SIG-M5 treated with dmso at 0.1 percent for 504 hours (cell line): ENCODE results near the gene COPZ2.
"Not testable (repeated sequence)": the region's sequence is repeated elsewhere in the genome, so short reads cannot be mapped to it uniquely, and the experiment has no call there.

ENCODE experiments used
- DNase-seq: peaks from one replicate; lab custom pipeline; 2025; ENCODE audit not compliant: unreplicated experiment; lab: John Stamatoyannopoulos, UW

Gene COPZ2

GRCh38 chr17:48056246-48056745 lies 18.7 kb upstream of the COPZ2 start:
- DNase-seq, result no peak

- no peak for DNase-seq
Measured at GRCh38 chr17:48055531-48056245, 18.1 kb upstream of the COPZ2 start.

GRCh38 chr17:48054238-48055185 lies 16.9 kb upstream of the COPZ2 start:
- peak; percentile 55 for DNase-seq

- no peak for DNase-seq
Measured at GRCh38 chr17:48053758-48054237, 16.2 kb upstream of the COPZ2 start.

GRCh38 chr17:48052956-48053757 lies 15.6 kb upstream of the COPZ2 start:
- peak; percentile 18 for DNase-seq

- DNase-seq, result peak; percentile 38
Measured at GRCh38 chr17:48051706-48052486, 14.3 kb upstream of the COPZ2 start.

GRCh38 chr17:48051283-48051682 lies 13.7 kb upstream of the COPZ2 start:
- no peak for DNase-seq

GRCh38 chr17:48048384-48049126 lies 11.0 kb upstream of the COPZ2 start:
- DNase-seq, result peak; percentile 84

- DNase-seq, result peak; percentile 100
Measured at GRCh38 chr17:48047741-48048383, 10.3 kb upstream of the COPZ2 start, which contains the start of gene NFE2L1. TSS of gene NFE2L1 (plus strand) at chr17:48048359. CDS start at chr17:48051119, 2,760 bp downstream.

- no peak for DNase-seq
Measured at GRCh38 chr17:48047113-48047740, 9.6 kb upstream of the COPZ2 start.

- DNase-seq, result no peak
Measured at GRCh38 chr17:48046296-48046695, 8.7 kb upstream of the COPZ2 start.

GRCh38 chr17:48045316-48046001 lies 7.9 kb upstream of the COPZ2 start:
- no peak for DNase-seq

- DNase-seq, result no peak
Measured at GRCh38 chr17:48044851-48045250, 7.3 kb upstream of the COPZ2 start.

GRCh38 chr17:48043176-48043575 lies 5.6 kb upstream of the COPZ2 start:
- DNase-seq, result no peak

GRCh38 chr17:48038687-48039086 lies 1.1 kb upstream of the COPZ2 start:
- DNase-seq, result no peak

- DNase-seq, result no peak
Measured at GRCh38 chr17:48037838-48038323, 284 bp upstream of the COPZ2 start.

GRCh38 chr17:48036693-48037035 lies 933 bp downstream of the COPZ2 start:
- no peak for DNase-seq

GRCh38 chr17:48034734-48035133 lies 2.9 kb downstream of the COPZ2 start:
- DNase-seq, result not testable (repeated sequence)
